ENCODE data around the gene ATP11B. TPM values are rescaled to one million over a fixed set of nuclear protein-coding genes. Genes with fewer than 3 reads are reported as not detected.
A peak's percentile ranks its signal among the peaks of the same experiment; 100 is the strongest.

The ATP11B gene
- total RNA-seq, 1 donor from 2014 or later, result 73.2 TPM

DNA sequence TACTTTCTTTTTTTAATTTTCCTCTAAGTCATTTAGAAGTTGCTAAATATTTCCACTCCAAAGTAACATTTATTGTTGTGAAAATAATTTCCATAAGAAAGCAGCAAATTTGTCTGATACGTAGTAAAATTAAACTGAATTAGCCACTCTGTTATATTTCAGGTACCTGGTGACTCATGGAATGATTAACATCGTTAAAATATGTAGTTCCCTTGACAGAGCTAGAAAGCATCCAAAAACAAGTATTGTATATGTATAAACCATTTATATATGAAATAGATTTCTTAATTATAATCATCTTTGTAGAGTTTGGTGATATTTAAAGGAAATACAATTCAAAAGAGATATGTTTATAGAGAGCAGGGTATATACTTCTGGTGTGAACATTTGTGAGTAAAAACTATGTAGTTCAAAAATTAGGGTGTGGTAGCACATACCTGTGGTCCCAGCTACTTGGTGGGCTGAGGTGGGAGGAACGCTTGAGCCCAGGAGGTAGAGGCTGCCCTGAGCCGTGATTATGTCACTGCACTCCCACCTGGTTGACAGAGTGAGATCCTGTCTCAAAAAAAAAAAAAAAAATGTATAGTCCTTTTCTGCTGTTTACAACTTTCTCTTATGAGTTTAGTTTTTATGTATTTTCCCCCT lies 36.6 kb downstream of the ATP11B start:
- TF ChIP-seq CTCF (IDR thresholded peaks at IDR 0.05), result no peak
- no peak overlapping the region for H3K4me3 Mint-ChIP-seq (ENCODE audit: unreplicated experiment)
- peaks cover 3% of the 10 kb centered on the region for H3K4me1 Mint-ChIP-seq (ENCODE audit: low read depth)
- H3K9me3 Mint-ChIP-seq (ENCODE audit: low read depth), result no peaks in the 10 kb centered on the region
- no peak overlapping the region for H3K27ac Mint-ChIP-seq (ENCODE audit: unreplicated experiment)
- H3K36me3 Mint-ChIP-seq (ENCODE audit: low read depth), result peaks cover 10% of the 10 kb centered on the region
- no peaks in the 10 kb centered on the region for H3K27me3 Mint-ChIP-seq (ENCODE audit: low read depth)
- no peak for DNase-seq (ENCODE audit: low spot score)

DNA sequence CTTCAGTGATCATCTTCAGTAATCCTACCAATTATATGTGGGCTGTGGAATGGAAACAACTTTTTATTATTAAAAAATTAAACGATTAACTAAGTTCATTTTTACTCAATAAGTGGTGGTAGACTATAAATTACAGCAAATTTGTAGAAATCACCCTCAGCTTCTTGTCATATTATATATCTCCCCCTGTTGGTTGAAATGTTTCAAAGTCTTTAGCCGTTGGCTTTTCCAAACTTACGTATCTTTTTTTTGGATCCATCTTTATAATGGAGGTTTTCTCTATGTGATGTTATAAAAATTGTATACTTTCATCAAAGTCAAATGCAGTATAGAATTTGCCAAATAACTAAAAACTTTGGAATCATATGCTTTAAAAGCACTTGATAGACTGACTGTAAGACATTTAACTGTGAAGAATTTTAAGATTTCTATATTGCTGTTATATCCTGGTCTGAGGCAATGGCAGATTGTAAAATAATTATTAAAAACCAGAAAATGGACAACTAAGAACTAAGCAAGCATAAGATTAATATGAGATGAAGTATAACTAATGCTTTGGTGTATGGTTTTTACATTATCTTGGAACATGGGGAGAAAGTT lies 44.7 kb downstream of the ATP11B start:
- H3K9me3 Mint-ChIP-seq (ENCODE audit: low read depth), result no peaks in the 10 kb centered on the region
- H3K4me3 Mint-ChIP-seq (ENCODE audit: unreplicated experiment), result no peak overlapping the region
- H3K36me3 Mint-ChIP-seq (ENCODE audit: low read depth), result peaks cover 15% of the 10 kb centered on the region
- DNase-seq (ENCODE audit: low spot score), result no peak
- no peak overlapping the region for H3K27ac Mint-ChIP-seq (ENCODE audit: unreplicated experiment)
- peak; percentile 89 for TF ChIP-seq CTCF (IDR thresholded peaks at IDR 0.05)
- H3K27me3 Mint-ChIP-seq (ENCODE audit: low read depth), result no peaks in the 10 kb centered on the region
- H3K4me1 Mint-ChIP-seq (ENCODE audit: low read depth), result no peaks in the 10 kb centered on the region

GRCh38 chr3:182843478-182843877 lies 50.2 kb downstream of the ATP11B start:
- no peak for TF ChIP-seq CTCF (IDR thresholded peaks at IDR 0.05)
- peaks cover 33% of the 10 kb centered on the region for H3K36me3 Mint-ChIP-seq (ENCODE audit: low read depth)
- peaks cover 8% of the 10 kb centered on the region for H3K9me3 Mint-ChIP-seq (ENCODE audit: low read depth)
- DNase-seq (ENCODE audit: low spot score), result no peak
- H3K27ac Mint-ChIP-seq (ENCODE audit: unreplicated experiment), result no peak overlapping the region
- H3K27me3 Mint-ChIP-seq (ENCODE audit: low read depth), result no peaks in the 10 kb centered on the region
- H3K4me3 Mint-ChIP-seq (ENCODE audit: unreplicated experiment), result no peak overlapping the region
- peaks cover 6% of the 10 kb centered on the region for H3K4me1 Mint-ChIP-seq (ENCODE audit: low read depth)

GRCh38 chr3:182848906-182849305 lies 55.6 kb downstream of the ATP11B start:
- H3K27ac Mint-ChIP-seq (ENCODE audit: unreplicated experiment), result no peak overlapping the region
- no peaks in the 10 kb centered on the region for H3K4me1 Mint-ChIP-seq (ENCODE audit: low read depth)
- DNase-seq (ENCODE audit: low spot score), result no peak
- TF ChIP-seq CTCF (IDR thresholded peaks at IDR 0.05), result no peak
- H3K27me3 Mint-ChIP-seq (ENCODE audit: low read depth), result no peaks in the 10 kb centered on the region
- H3K9me3 Mint-ChIP-seq (ENCODE audit: low read depth), result peaks cover 8% of the 10 kb centered on the region
- H3K36me3 Mint-ChIP-seq (ENCODE audit: low read depth), result peaks cover 45% of the 10 kb centered on the region
- no peak overlapping the region for H3K4me3 Mint-ChIP-seq (ENCODE audit: unreplicated experiment)

DNA sequence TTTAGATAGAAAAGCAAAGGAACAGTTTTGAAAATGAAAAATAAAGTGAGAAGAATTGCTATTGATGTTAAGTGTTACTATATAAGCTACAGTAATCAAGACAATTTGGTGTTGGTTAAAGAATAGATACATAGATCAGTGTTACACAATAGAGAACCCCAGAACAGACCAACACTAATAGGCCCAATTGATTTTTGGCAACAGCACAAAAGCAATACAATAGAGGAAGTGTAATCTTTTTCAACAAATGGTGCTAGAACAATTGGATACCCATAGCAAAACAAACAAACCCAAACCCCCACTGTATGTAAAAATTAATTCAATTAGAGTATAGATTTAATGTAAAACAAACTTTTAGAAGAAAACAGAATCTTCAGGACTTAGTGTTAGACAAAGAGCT lies 61.8 kb downstream of the ATP11B start:
- no peaks in the 10 kb centered on the region for H3K4me1 Mint-ChIP-seq (ENCODE audit: low read depth)
- no peak overlapping the region for H3K27ac Mint-ChIP-seq (ENCODE audit: unreplicated experiment)
- H3K9me3 Mint-ChIP-seq (ENCODE audit: low read depth), result no peaks in the 10 kb centered on the region
- DNase-seq (ENCODE audit: low spot score), result no peak
- no peaks in the 10 kb centered on the region for H3K27me3 Mint-ChIP-seq (ENCODE audit: low read depth)
- H3K36me3 Mint-ChIP-seq (ENCODE audit: low read depth), result peaks cover 15% of the 10 kb centered on the region
- H3K4me3 Mint-ChIP-seq (ENCODE audit: unreplicated experiment), result no peak overlapping the region
- TF ChIP-seq CTCF (IDR thresholded peaks at IDR 0.05), result no peak
